B cell (primary cell): ENCODE measurements around the gene OR5B12. TPM values are rescaled to one million over a fixed set of nuclear protein-coding genes. Genes with fewer than 3 reads are reported as not detected.

ENCODE experiments used
- ATAC-seq: fragments of 200-7000 bp; cut with Tn5 transposase; one replicate; pipeline ENCODE4 v1.10.0; 2021; ENCODE audit warnings: low read depth, mild to moderate bottlenecking, moderate number of reproducible peaks, moderate library complexity
- CTCF ChIA-PET: fragments of 350-600 bp; sonication (Branson Sonifier 250); formaldehyde crosslinking; loops from one replicate; lab custom pipeline; 2021; ENCODE audit warnings: antibody characterized with exemption, inconsistent platforms; lab: Charles Lee
- POLR2A ChIA-PET: fragments of 350-600 bp; sonication (Branson Sonifier 250); formaldehyde crosslinking; loops from one replicate; lab custom pipeline; 2021; ENCODE audit warnings: antibody characterized with exemption; lab: Charles Lee
- DNase-seq: peaks from one replicate; pipeline ENCODE4 v3.0.0; 2013
- H2AFZ ChIP-seq: 2 replicates; pipeline ENCODE4 v1.6.1; 2012; ENCODE audit warnings: mild to moderate bottlenecking, low read depth, low read length; ENCODE audit not compliant: insufficient read depth, poor library complexity, severe bottlenecking
- H3K27ac ChIP-seq, 2 donors: 1 replicate in 1 of 2; 2 replicates in 1 of 2; pipeline ENCODE4 v1.5.1; 2012 to 2013; ENCODE audit warnings: low read length in 2 of 2, mild to moderate bottlenecking in 2 of 2, moderate library complexity in 1 of 2
- H3K27me3 ChIP-seq, 4 experiments: fragments of 200-600 bp in 1 of 4; sonication (generic) in 1 of 4; replicated peaks in 1 of 4; 1 replicate in 2 of 4; 2 replicates in 2 of 4; pipeline versions ENCODE4 v1.6.1 to v1.7.0; 2013 to 2016; ENCODE audit warnings: low read length in 3 of 4, mild to moderate bottlenecking in 2 of 4, mixed read lengths in 1 of 4, moderate library complexity in 1 of 4; ENCODE audit not compliant: insufficient read depth in 4 of 4, control insufficient read depth in 3 of 4; ENCODE audit errors: control extremely low read depth in 1 of 4
- H3K36me3 ChIP-seq, 2 experiments: replicated peaks in 1 of 2; 1 replicate in 1 of 2; 2 replicates in 1 of 2; pipeline versions ENCODE4 v1.6.1 to v1.7.1; 2013; ENCODE audit warnings: low read length in 1 of 2; ENCODE audit not compliant: insufficient read depth in 2 of 2, control insufficient read depth in 1 of 2; ENCODE audit errors: control extremely low read depth in 1 of 2, extremely low read depth in 1 of 2
- H3K4me1 ChIP-seq, 2 donors: fragments of 200-600 bp in 1 of 2; sonication (generic) in 1 of 2; 1 replicate in 1 of 2; 2 replicates in 1 of 2; pipeline versions ENCODE4 v1.5.1 to v1.6.1; 2013 to 2017; ENCODE audit warnings: low read length in 2 of 2; ENCODE audit not compliant: control insufficient read depth in 2 of 2, insufficient read depth in 2 of 2
- H3K4me2 ChIP-seq: replicated peaks from 2 replicates; pipeline ENCODE3; 2012; ENCODE audit warnings: mild to moderate bottlenecking, low read depth, low read length; ENCODE audit not compliant: poor library complexity, severe bottlenecking
- H3K4me3 ChIP-seq, 5 experiments: fragments of 200-600 bp in 1 of 5; sonication (generic) in 1 of 5; 1 replicate in 3 of 5; 2 replicates in 2 of 5; pipeline versions ENCODE4 v1.5.1 to v1.7.0; 2011 to 2016; ENCODE audit warnings: low read length in 4 of 5, mild to moderate bottlenecking in 4 of 5, low read depth in 2 of 5, control low read depth in 1 of 5, moderate library complexity in 1 of 5; ENCODE audit not compliant: insufficient read depth in 1 of 5; ENCODE audit errors: control extremely low read depth in 1 of 5, extremely low read depth in 1 of 5
- H3K79me2 ChIP-seq: fragments of 200-600 bp; sonication (generic); one replicate; pipeline ENCODE4 v1.6.0; 2016; ENCODE audit warnings: low read length; ENCODE audit not compliant: control insufficient read depth, insufficient read depth
- H3K9ac ChIP-seq: fragments of 200-600 bp; sonication (generic); 2 replicates; pipeline ENCODE4 v1.6.1; 2017; ENCODE audit warnings: mild to moderate bottlenecking, low read length, moderate library complexity
- H3K9me3 ChIP-seq, 3 donors: one replicate each; pipeline versions ENCODE4 v1.6.1 to v1.7.1; 2013; ENCODE audit warnings: low read length in 2 of 3; ENCODE audit not compliant: control insufficient read depth in 2 of 3, insufficient read depth in 1 of 3; ENCODE audit errors: control extremely low read depth in 1 of 3
- H4K20me1 ChIP-seq: 2 replicates; pipeline ENCODE4 v1.6.0; 2012; ENCODE audit warnings: mild to moderate bottlenecking, low read length; ENCODE audit not compliant: insufficient read depth, control insufficient read depth, poor library complexity, severe bottlenecking
- H3K27ac Mint-ChIP-seq: one replicate; pipeline ENCODE4 v1.8.0; 2021; ENCODE audit warnings: mixed read lengths
- H3K27me3 Mint-ChIP-seq: one replicate; pipeline ENCODE4 v1.8.0; 2021; ENCODE audit warnings: mixed read lengths
- H3K4me1 Mint-ChIP-seq: one replicate; pipeline ENCODE4 v1.8.0; 2021; ENCODE audit warnings: mixed read lengths
- H3K4me3 Mint-ChIP-seq: one replicate; pipeline ENCODE4 v1.8.0; 2021; ENCODE audit warnings: mixed read lengths
- H3K9me3 Mint-ChIP-seq: one replicate; pipeline ENCODE4 v1.8.0; 2022; ENCODE audit warnings: mixed read lengths; ENCODE audit not compliant: insufficient read depth
- CTCF ChIP-seq: fragments of 200-600 bp; IDR thresholded peaks from one replicate; pipeline ENCODE4 v1.8.0; 2022; ENCODE audit warnings: antibody characterized with exemption, mild to moderate bottlenecking
- EZH2 ChIP-seq: IDR thresholded peaks from 2 replicates; pipeline ENCODE4 v1.6.1; 2012; ENCODE audit warnings: borderline replicate concordance, low read depth, mild to moderate bottlenecking, moderate library complexity, low read length; ENCODE audit not compliant: insufficient read depth, poor library complexity, severe bottlenecking
- WGBS: methylation state at CpG from one replicate; pipeline ENCODE4 v1.1.5; 2013; ENCODE audit warnings: missing lambda C conversion rate; ENCODE audit not compliant: insufficient coverage; 5-methylcytosine and 5-hydroxymethylcytosine counted together
- intact Hi-C: fragments of 100-400 bp; cut with micrococcal nuclease; formaldehyde crosslinking; loops from one replicate; pipeline ENCODE4 v1.10.0; 2022
- polyA plus RNA-seq: library from polyadenylated mRNA; depleted of rRNA; stranded (reverse); fragments of >200 nt; gene quantifications from 2 replicates; pipeline ENCODE4 v1.2.3, GENCODE V29; 2012
- total RNA-seq, 2 donors: library from RNA; stranded (reverse); fragments of 120-200 nt in 1 of 2; gene quantifications; 1 replicate in 1 of 2; 2 replicates in 1 of 2; pipeline versions ENCODE4 v1.2.3 to v1.2.4, GENCODE V29; 2013 to 2022

Gene OR5B12
- total and polyA plus RNA-seq, 2 donors (not counting 1 experiment from before 2014, with no cell fraction given): not detected

GRCh38 chr11:58487170-58487569 lies 45.1 kb upstream of the OR5B12 start:
- POLR2A ChIA-PET: no interaction called here
- Mint-ChIP-seq H3K27ac (no peak overlapping the region), H3K4me3 (no peak overlapping the region)

GRCh38 chr11:58485961-58486360 lies 43.9 kb upstream of the OR5B12 start:
- DNase-seq (no peak), ATAC-seq (no peak)
- peaks cover 0 to 8% (median 4%) of the 10 kb centered on the region in 4 experiments for H3K27me3 ChIP-seq
- Mint-ChIP-seq H3K27me3 (peaks cover 22% of the 10 kb centered on the region), H3K9me3 (no peaks in the 10 kb centered on the region), H3K27ac (no peak overlapping the region), H3K4me3 (no peak overlapping the region), H3K4me1 (no peaks in the 10 kb centered on the region)
- no peaks in the 10 kb centered on the region for H3K4me1 ChIP-seq
- no peaks in the 10 kb centered on the region for H4K20me1 ChIP-seq
- no peak for TF ChIP-seq EZH2
- no peak for TF ChIP-seq CTCF
- H3K36me3 ChIP-seq: no peaks in the 10 kb centered on the region
- no peaks in the 10 kb centered on the region for H3K9me3 ChIP-seq
- ChIA-PET CTCF (no interaction called here), POLR2A (no interaction called here)
- intact Hi-C loops: no loop called here
- H3K4me3 ChIP-seq: no peak overlapping the region
- WGBS: no CpG with 5 or more reads among the region's 1 CpG
- H3K27ac ChIP-seq: no peak overlapping the region
- no peak overlapping the region for H3K4me2 ChIP-seq
- no peak overlapping the region for H3K9ac ChIP-seq
- no peak overlapping the region for H2AFZ ChIP-seq
- no peaks in the 10 kb centered on the region for H3K79me2 ChIP-seq

More at GRCh38 chr11:58487170-58487569, 45.1 kb upstream of the OR5B12 start:
- intact Hi-C loops: no loop called here
- Histone ChIP-seq H3K27me3 (peaks cover 0 to 6% (median 3%) of the 10 kb centered on the region in 4 experiments), H3K27ac (no peak overlapping the region), H4K20me1 (no peaks in the 10 kb centered on the region), H3K36me3 (no peaks in the 10 kb centered on the region), H3K79me2 (no peaks in the 10 kb centered on the region), H3K9ac (no peak overlapping the region), H2AFZ (no peak overlapping the region), H3K4me1 (no peaks in the 10 kb centered on the region), H3K4me3 (no peak overlapping the region), H3K4me2 (no peak overlapping the region), H3K9me3 (no peaks in the 10 kb centered on the region)
- CTCF ChIA-PET: no interaction called here
- Mint-ChIP-seq H3K9me3 (no peaks in the 10 kb centered on the region), H3K4me1 (no peaks in the 10 kb centered on the region), H3K27me3 (peaks cover 17% of the 10 kb centered on the region)
- TF ChIP-seq EZH2: no peak
- DNase-seq (no peak), ATAC-seq (no peak)
